Panc1 (cell line): ENCODE results near the gene CACNA1C. TPM values are rescaled to one million over a fixed set of nuclear protein-coding genes. Genes with fewer than 3 reads are reported as not detected.

Source experiments
- ATAC-seq: fragments of 200-7000 bp; cut with Tn5 transposase; 2 replicates; pipeline ENCODE4 v1.9.1; 2020; ENCODE audit warnings: mild to moderate bottlenecking, moderate library complexity
- BruUV-seq: library from RNA; stranded (reverse); fragments of 400-500 nt; replicated peaks from 2 replicates; lab custom pipeline; 2021; lab: Mats Ljungman, UMichigan
- CTCF ChIA-PET: fragments of 300-600 bp; sonication (Branson Sonifier 250); formaldehyde crosslinking; loops from one replicate; lab custom pipeline; 2022; ENCODE audit warnings: antibody characterized with exemption; lab: Charles Lee
- POLR2A ChIA-PET: fragments of 300-600 bp; sonication (Branson Sonifier 250); formaldehyde crosslinking; loops from one replicate; lab custom pipeline; 2022; ENCODE audit warnings: antibody characterized with exemption; lab: Charles Lee
- DNase-seq: peaks from one replicate; pipeline ENCODE4 v3.0.0-alpha.2; 2010; ENCODE audit warnings: low read depth, low spot score
- H3K27ac ChIP-seq: 2 replicates; pipeline ENCODE4 v1.5.1; 2011; ENCODE audit warnings: mild to moderate bottlenecking, low read length, inconsistent platforms
- H3K27me3 ChIP-seq: fragments of 200-500 bp; sonication (Bioruptor generic); 2 replicates; pipeline ENCODE4 v1.6.0; 2014; ENCODE audit warnings: low read length, inconsistent platforms; ENCODE audit not compliant: control insufficient read depth, insufficient read depth
- H3K36me3 ChIP-seq: fragments of 200-500 bp; sonication (Bioruptor generic); 2 replicates; pipeline ENCODE4 v1.5.1; 2014; ENCODE audit warnings: inconsistent platforms, mild to moderate bottlenecking, low read length, moderate library complexity; ENCODE audit not compliant: control insufficient read depth, insufficient read depth
- H3K4me1 ChIP-seq: 2 replicates; pipeline ENCODE4 v1.5.1; 2011; ENCODE audit warnings: inconsistent platforms, mild to moderate bottlenecking, low read length, moderate library complexity; ENCODE audit not compliant: control insufficient read depth, insufficient read depth
- H3K4me3 ChIP-seq, 2 experiments: 2 replicates each; pipeline ENCODE4 v1.5.1; 2011 to 2012; ENCODE audit warnings: low read depth in 2 of 2, low read length in 2 of 2, mild to moderate bottlenecking in 2 of 2, inconsistent platforms in 1 of 2, moderate library complexity in 1 of 2
- H3K9me3 ChIP-seq: fragments of 200-500 bp; sonication (Bioruptor generic); 2 replicates; pipeline ENCODE4 v1.5.1; 2014; ENCODE audit warnings: low read depth, mild to moderate bottlenecking, inconsistent platforms, low read length, moderate library complexity; ENCODE audit not compliant: control insufficient read depth, insufficient read depth
- POLR2AphosphoS5 ChIP-seq: IDR thresholded peaks from 2 replicates; pipeline ENCODE4 v1.6.1; 2012; ENCODE audit warnings: mild to moderate bottlenecking, low read depth, low read length, moderate library complexity
- SIN3A ChIP-seq: IDR thresholded peaks from 2 replicates; pipeline ENCODE4 v1.6.1; 2012; ENCODE audit warnings: low read depth, mild to moderate bottlenecking, low read length, moderate library complexity, borderline replicate concordance; ENCODE audit not compliant: insufficient read depth
- TCF7L2 ChIP-seq: IDR thresholded peaks from 2 replicates; pipeline ENCODE4 v1.6.1; 2011; ENCODE audit warnings: mild to moderate bottlenecking, low read depth, low read length, inconsistent platforms
- in situ Hi-C: cut with HindIII; loops from 2 replicates; pipeline ENCODE4 v1.10.0; 2016; ENCODE audit warnings: low sequenced_read_pairs, low pct_unique_long_range_greater_than_20kb
- intact Hi-C: fragments of 100-400 bp; cut with micrococcal nuclease; formaldehyde crosslinking; loops from one replicate; pipeline ENCODE4 v1.10.0; 2022; ENCODE audit not compliant: unreplicated experiment
- total RNA-seq: library from RNA; stranded (reverse); gene quantifications from one replicate; pipeline ENCODE4 v1.2.1, GENCODE V29; 2021; ENCODE audit not compliant: unreplicated experiment
- TF ChIP-seq, protein P1 (sequence below), 2 experiments: IDR thresholded peaks; 2 replicates each; pipeline ENCODE4 v1.6.1; 2011 to 2012; ENCODE audit warnings: low read depth in 2 of 2, control low read depth in 1 of 2, low read length in 1 of 2, mild to moderate bottlenecking in 1 of 2, moderate library complexity in 1 of 2; ENCODE audit not compliant: insufficient read depth in 1 of 2
- TF ChIP-seq, protein P2 (sequence below): fragments of 450-650 bp; IDR thresholded peaks from 2 replicates; pipeline ENCODE4 v1.5.1; 2017; ENCODE audit warnings: mild to moderate bottlenecking

CACNA1C gene
- total RNA-seq, 1 experiment from 2014 or later: 0.03 TPM

DNA sequence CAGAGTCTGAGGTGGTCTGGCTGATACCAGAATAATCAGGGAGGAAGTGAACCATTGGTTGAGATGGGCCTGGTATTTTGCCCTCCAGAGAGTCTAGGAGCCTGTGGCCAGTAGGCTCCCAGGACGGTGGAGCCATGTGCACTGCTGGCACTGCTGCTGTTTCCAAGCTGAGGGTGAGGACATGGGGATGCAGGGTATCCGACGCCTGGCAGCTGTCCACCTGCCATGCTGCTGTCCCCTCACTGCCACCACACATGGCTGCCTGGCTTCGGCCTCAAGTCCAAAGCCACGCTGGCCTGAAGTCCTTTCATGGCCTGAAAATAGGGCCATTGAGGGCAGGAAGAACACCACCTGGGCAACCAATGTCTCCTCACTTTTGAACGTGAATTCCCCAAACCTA, 8.6 kb downstream of the CACNA1C start:
- ATAC-seq (no peak), DNase-seq (no peak)
- in situ Hi-C loops (no loop called here), intact Hi-C loops (no loop called here)
- ChIA-PET POLR2A (interaction anchor here (0.7 kb wide), 1 partner anchor 171 kb away, joined by 7 read pairs; no protein-coding TSS in a partner anchor), CTCF (no interaction called here)
- H3K36me3 ChIP-seq: no peaks in the 10 kb centered on the region
- peaks cover 13% of the 10 kb centered on the region for H3K27me3 ChIP-seq
- no peaks in the 10 kb centered on the region for H3K4me1 ChIP-seq
- H3K9me3 ChIP-seq: no peaks in the 10 kb centered on the region
- H3K4me3 ChIP-seq: no peak overlapping the region
- BruUV-seq: no TSS peak
- no peak overlapping the region for H3K27ac ChIP-seq
- TF ChIP-seq, protein P1, sequence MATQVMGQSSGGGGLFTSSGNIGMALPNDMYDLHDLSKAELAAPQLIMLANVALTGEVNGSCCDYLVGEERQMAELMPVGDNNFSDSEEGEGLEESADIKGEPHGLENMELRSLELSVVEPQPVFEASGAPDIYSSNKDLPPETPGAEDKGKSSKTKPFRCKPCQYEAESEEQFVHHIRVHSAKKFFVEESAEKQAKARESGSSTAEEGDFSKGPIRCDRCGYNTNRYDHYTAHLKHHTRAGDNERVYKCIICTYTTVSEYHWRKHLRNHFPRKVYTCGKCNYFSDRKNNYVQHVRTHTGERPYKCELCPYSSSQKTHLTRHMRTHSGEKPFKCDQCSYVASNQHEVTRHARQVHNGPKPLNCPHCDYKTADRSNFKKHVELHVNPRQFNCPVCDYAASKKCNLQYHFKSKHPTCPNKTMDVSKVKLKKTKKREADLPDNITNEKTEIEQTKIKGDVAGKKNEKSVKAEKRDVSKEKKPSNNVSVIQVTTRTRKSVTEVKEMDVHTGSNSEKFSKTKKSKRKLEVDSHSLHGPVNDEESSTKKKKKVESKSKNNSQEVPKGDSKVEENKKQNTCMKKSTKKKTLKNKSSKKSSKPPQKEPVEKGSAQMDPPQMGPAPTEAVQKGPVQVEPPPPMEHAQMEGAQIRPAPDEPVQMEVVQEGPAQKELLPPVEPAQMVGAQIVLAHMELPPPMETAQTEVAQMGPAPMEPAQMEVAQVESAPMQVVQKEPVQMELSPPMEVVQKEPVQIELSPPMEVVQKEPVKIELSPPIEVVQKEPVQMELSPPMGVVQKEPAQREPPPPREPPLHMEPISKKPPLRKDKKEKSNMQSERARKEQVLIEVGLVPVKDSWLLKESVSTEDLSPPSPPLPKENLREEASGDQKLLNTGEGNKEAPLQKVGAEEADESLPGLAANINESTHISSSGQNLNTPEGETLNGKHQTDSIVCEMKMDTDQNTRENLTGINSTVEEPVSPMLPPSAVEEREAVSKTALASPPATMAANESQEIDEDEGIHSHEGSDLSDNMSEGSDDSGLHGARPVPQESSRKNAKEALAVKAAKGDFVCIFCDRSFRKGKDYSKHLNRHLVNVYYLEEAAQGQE (IDR thresholded peaks at IDR 0.05; ENCODE audit: insufficient read depth in 1 of 2, low read depth in 2 of 2, low read length in 1 of 2): no peak
- TF ChIP-seq TCF7L2 (no peak), POLR2AphosphoS5 (no peak), SIN3A (no peak)

DNA sequence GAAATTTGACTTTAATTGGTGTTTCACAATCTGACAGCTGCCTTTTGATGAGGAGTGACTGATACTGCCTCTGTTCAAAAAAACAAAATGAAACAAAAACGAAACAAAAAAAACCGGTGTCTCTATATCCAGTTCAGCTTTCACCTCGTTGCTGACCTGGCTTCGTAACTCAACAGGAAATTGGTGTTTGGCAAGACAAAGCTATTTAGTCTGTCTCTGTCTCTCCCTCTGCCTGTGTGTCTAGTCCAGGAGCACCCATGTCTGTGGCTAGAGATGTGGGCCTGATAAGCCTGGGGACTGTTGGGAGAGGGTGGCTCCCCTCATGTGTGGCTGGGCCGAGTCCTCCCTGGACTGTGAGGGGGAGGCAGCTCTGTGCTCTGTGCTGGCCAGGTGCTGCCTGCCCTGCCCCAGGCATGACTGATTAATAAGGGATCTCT, 11.3 kb downstream of the CACNA1C start:
- ChIA-PET POLR2A (no interaction called here), CTCF (no interaction called here)
- in situ Hi-C loops (no loop called here), intact Hi-C loops (no loop called here)
- DNase-seq (no peak), ATAC-seq (no peak)
- BruUV-seq: no TSS peak
- H3K27me3 ChIP-seq: peaks cover 2% of the 10 kb centered on the region
- H3K4me3 ChIP-seq: no peak overlapping the region
- H3K36me3 ChIP-seq: no peaks in the 10 kb centered on the region
- no peak overlapping the region for H3K27ac ChIP-seq
- no peaks in the 10 kb centered on the region for H3K4me1 ChIP-seq
- no peak for TF ChIP-seq SIN3A
- TF ChIP-seq, protein P2, sequence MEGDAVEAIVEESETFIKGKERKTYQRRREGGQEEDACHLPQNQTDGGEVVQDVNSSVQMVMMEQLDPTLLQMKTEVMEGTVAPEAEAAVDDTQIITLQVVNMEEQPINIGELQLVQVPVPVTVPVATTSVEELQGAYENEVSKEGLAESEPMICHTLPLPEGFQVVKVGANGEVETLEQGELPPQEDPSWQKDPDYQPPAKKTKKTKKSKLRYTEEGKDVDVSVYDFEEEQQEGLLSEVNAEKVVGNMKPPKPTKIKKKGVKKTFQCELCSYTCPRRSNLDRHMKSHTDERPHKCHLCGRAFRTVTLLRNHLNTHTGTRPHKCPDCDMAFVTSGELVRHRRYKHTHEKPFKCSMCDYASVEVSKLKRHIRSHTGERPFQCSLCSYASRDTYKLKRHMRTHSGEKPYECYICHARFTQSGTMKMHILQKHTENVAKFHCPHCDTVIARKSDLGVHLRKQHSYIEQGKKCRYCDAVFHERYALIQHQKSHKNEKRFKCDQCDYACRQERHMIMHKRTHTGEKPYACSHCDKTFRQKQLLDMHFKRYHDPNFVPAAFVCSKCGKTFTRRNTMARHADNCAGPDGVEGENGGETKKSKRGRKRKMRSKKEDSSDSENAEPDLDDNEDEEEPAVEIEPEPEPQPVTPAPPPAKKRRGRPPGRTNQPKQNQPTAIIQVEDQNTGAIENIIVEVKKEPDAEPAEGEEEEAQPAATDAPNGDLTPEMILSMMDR: no peak
- TF ChIP-seq POLR2AphosphoS5: no peak
- TF ChIP-seq TCF7L2: no peak
- TF ChIP-seq, protein P1 (IDR thresholded peaks at IDR 0.05; ENCODE audit: insufficient read depth in 1 of 2, low read depth in 2 of 2, low read length in 1 of 2): no peak
- no peaks in the 10 kb centered on the region for H3K9me3 ChIP-seq
